WTC11 (cell line): ENCODE measurements around the gene DNASE1L3.

Experiments used
- CBFB ChIP-seq: sonication (generic); formaldehyde crosslinking; IDR thresholded peaks from 2 replicates; pipeline ENCODE4 v1.8.1; 2022; ENCODE audit warnings: mild to moderate bottlenecking, low read depth, missing genetic modification reagents
- GTF2I ChIP-seq: fragments of 250-450 bp; sonication (Bioruptor Pico); conservative IDR thresholded peaks from 2 replicates; pipeline ENCODE4 v1.4.0; 2021; ENCODE audit warnings: mild to moderate bottlenecking
- IRF2 ChIP-seq: sonication (generic); formaldehyde crosslinking; IDR thresholded peaks from 2 replicates; pipeline ENCODE4 v1.8.0; 2022; ENCODE audit warnings: low read depth, missing genetic modification reagents, borderline replicate concordance
- MYBL2 ChIP-seq: sonication (generic); formaldehyde crosslinking; IDR thresholded peaks from 2 replicates; pipeline ENCODE4 v1.8.1; 2023; ENCODE audit warnings: mild to moderate bottlenecking, moderate library complexity, missing genetic modification reagents
- ZNF317 ChIP-seq: sonication (generic); formaldehyde crosslinking; IDR thresholded peaks from 2 replicates; pipeline ENCODE4 v1.8.1; 2023; ENCODE audit warnings: low read depth, mild to moderate bottlenecking, moderate library complexity, missing genetic modification reagents, borderline replicate concordance
- TF ChIP-seq, protein P1 (sequence below): fragments of 200-600 bp; IDR thresholded peaks from 2 replicates; pipeline ENCODE4 v1.8.0; 2022; ENCODE audit warnings: antibody characterized with exemption
- TF ChIP-seq, protein P2 (sequence below): sonication (generic); formaldehyde crosslinking; IDR thresholded peaks from 2 replicates; pipeline ENCODE4 v1.8.0; 2022; ENCODE audit warnings: mild to moderate bottlenecking, missing genetic modification reagents

DNA sequence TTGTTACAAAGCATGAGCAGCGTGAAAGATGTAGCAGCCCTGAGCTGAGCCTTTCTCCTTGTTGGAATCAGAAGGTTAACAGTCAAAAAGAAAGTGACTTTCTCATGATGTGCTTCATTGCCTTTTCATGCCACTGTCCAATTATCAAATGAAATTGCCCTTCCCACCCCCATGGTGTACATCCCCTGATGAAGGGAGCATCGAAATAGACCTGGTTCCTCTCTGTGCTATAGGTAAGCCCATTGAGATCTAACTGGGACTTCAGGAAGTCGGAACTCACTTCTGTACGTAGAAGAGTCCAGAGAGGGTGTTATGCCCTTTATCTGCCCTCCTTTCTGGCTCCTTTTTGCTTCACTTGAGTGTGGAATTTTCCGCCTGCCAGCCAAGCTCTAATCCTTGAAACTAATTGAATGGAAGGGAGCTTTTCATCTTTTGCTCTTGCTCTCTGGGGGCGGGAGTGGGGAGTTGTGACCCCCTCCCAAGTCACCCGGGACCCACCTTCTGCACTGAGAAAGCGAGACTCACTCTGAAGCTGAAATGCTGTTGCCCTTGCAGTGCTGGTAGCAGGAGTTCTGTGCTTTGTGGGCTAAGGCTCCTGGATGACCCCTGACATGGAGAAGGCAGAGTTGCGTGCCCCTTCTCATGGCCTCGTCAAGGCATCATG lies 47.8 kb upstream of the DNASE1L3 start:
- TF ChIP-seq CBFB (CRISPR knock-in tag) (no peak), MYBL2 (CRISPR knock-in tag) (no peak), ZNF317 (CRISPR knock-in tag) (no peak), GTF2I (CRISPR knock-in tag) (no peak), IRF2 (CRISPR knock-in tag) (no peak)
- TF ChIP-seq, protein P1, sequence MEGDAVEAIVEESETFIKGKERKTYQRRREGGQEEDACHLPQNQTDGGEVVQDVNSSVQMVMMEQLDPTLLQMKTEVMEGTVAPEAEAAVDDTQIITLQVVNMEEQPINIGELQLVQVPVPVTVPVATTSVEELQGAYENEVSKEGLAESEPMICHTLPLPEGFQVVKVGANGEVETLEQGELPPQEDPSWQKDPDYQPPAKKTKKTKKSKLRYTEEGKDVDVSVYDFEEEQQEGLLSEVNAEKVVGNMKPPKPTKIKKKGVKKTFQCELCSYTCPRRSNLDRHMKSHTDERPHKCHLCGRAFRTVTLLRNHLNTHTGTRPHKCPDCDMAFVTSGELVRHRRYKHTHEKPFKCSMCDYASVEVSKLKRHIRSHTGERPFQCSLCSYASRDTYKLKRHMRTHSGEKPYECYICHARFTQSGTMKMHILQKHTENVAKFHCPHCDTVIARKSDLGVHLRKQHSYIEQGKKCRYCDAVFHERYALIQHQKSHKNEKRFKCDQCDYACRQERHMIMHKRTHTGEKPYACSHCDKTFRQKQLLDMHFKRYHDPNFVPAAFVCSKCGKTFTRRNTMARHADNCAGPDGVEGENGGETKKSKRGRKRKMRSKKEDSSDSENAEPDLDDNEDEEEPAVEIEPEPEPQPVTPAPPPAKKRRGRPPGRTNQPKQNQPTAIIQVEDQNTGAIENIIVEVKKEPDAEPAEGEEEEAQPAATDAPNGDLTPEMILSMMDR: no peak
- TF ChIP-seq, protein P2, sequence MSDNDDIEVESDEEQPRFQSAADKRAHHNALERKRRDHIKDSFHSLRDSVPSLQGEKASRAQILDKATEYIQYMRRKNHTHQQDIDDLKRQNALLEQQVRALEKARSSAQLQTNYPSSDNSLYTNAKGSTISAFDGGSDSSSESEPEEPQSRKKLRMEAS (CRISPR knock-in tag): no peak
